Urinary bladder (tissue), 4 donors: ENCODE results near the gene SLC35B1. TPM values are rescaled to one million over a fixed set of nuclear protein-coding genes. Genes with fewer than 3 reads are reported as not detected.

Source experiments
- DNase-seq: peaks from one replicate; pipeline ENCODE4 v3.0.0-alpha.2; 2015; ENCODE audit errors: extremely low spot score
- H3K27ac ChIP-seq: one replicate; pipeline ENCODE4 v1.5.1; 2013; ENCODE audit warnings: low read depth, mild to moderate bottlenecking, moderate library complexity
- H3K36me3 ChIP-seq: one replicate; pipeline ENCODE4 v1.6.1; 2013; ENCODE audit warnings: mild to moderate bottlenecking, moderate library complexity; ENCODE audit not compliant: insufficient read depth
- H3K4me1 ChIP-seq: one replicate; pipeline ENCODE4 v1.6.1; 2013; ENCODE audit warnings: mild to moderate bottlenecking, moderate library complexity; ENCODE audit not compliant: insufficient read depth
- H3K4me3 ChIP-seq: one replicate; pipeline ENCODE4 v1.5.1; 2013; ENCODE audit warnings: low read depth, low read length
- WGBS: extraction: QIAGEN DNeasy Blood & Tissue Kit; methylation state at CpG from one replicate; pipeline ENCODE4 v1.1.7; 2013; 5-methylcytosine and 5-hydroxymethylcytosine counted together
- polyA plus RNA-seq: library from polyadenylated mRNA; stranded (reverse); fragments of 200-250 nt; gene quantifications from one replicate; pipeline ENCODE4 v1.2.3, GENCODE V29; 2013
- total RNA-seq: library from RNA; depleted of rRNA; stranded (reverse); fragments of >200 nt; gene quantifications from one replicate; pipeline ENCODE4 v1.2.3, GENCODE V29; 2014
- donor health status: healthy with polysubstance abuse.
- donor health status: healthy.

SLC35B1 gene
- total and polyA plus RNA-seq, 2 donors = 27.0 to 33.1 TPM

DNA sequence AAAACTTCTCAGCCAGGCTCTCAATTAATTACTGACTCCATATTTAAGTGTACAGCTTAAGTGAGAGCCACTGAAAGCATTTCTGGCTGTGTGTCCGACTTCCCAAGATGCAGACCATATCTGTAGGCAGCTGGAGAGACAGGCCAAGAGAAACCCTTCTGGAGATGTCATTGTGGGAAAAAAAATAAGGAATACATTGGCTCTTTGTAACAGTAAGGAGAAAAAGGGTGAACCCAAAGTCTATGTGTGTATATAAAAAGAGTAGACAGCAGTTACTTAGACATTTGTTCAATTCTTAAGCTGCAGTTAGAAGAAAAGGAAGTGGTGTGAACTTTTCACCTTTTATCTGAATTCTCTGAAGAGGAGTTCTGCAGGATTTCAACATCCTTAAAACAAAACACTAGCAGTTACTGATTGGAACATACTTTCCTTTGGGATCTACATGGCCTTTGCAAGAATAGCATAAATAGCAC lies 34.4 kb upstream of the SLC35B1 start:
- H3K27ac ChIP-seq = peak overlapping the region; percentile 78
- DNase-seq = no peak
- H3K4me1 ChIP-seq = peaks cover 11% of the 10 kb centered on the region
- 10% methylated on average over 1 of the region's 1 CpG for WGBS
- no peak overlapping the region for H3K4me3 ChIP-seq
- no peaks in the 10 kb centered on the region for H3K36me3 ChIP-seq

DNA sequence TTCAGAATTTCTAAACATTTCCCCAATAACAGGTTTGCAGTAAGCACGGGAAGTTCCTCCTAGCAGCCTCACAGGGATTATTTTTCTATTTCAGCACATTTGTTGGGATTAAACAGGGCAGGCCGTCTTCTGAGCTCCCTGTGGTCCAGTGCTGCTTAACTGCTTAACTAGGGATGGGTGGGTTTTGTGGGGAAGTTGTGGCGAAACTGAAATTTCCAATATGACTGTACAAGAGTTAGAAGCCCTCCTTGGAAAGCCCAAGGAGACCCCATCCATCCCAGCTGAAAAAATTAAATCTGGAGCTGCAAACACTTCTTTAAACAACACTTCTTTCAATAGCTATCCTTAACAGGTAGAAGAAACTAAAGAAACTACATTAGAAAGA lies 33.9 kb upstream of the SLC35B1 start:
- Histone ChIP-seq H3K4me1 (peaks cover 11% of the 10 kb centered on the region), H3K27ac (peak overlapping the region; percentile 69), H3K4me3 (no peak overlapping the region), H3K36me3 (no peaks in the 10 kb centered on the region)
- 34% methylated on average over 3 of the region's 3 CpGs for WGBS
- no peak for DNase-seq

DNA sequence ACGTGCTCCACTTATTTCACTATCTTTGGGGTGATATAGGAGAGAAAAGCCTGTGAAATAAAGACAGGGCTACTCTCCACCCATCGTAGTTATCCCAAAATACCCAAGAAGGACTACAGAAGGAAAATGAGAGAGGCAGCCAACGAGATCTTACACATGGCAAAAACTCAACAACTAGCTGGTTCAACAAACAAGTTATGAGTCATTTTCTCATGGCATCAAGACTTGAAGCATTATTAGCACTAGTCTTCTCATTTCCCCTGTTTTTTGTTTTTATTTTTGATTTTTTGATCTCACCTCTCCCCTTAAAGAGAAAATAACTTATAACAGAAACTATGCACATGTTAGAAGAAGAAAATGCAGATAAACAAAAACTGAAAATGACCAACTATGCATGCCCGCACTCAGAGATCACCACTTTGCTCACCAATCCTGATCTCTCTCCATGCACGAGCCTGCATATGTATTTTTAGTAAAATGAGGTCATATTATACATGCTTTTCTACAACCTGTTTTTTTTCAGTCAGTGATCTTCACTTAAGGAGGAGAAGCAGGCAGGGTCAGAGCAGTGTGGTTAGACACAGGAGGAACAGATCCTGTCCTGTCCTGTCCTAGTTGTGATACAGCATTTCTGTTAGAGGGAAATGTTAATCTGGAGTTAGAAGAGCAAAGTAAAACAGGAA lies 33.4 kb upstream of the SLC35B1 start:
- H3K4me3 ChIP-seq = no peak overlapping the region
- DNase-seq = no peak
- H3K27ac ChIP-seq = peak overlapping the region; percentile 75
- H3K36me3 ChIP-seq = no peaks in the 10 kb centered on the region
- WGBS = 18% methylated on average over 5 of the region's 5 CpGs
- peaks cover 9% of the 10 kb centered on the region for H3K4me1 ChIP-seq

DNA sequence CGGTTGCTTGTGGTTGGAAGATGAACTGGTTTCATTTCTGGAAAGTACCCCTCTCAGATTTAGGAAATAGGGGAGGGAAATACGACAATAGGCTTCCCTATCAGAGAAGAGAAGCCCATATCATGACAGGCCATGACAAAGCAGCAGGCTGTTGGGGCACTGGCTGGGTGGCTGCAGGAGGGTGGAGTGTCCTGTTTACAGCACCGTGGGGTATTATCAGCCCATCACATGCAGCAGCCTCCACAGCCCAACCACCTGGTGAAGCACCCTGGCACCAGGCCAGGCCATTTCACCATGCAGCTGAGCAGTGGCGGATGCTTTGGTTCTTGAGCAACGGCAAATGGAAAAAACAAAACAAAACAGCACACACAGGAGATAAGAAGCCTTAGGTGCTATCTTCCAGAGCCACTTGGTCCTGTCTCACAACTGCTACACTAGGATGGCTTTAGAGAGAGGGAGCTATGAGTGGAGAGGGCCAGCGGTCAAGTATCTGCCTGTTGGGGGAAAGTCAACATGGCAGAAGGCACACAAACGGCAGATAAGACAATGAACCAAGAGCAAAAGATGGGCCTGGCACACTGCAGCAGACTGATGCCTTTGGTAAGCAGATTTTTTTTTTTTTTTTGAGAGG lies 32.0 kb upstream of the SLC35B1 start:
- Histone ChIP-seq H3K4me1 (peaks cover 9% of the 10 kb centered on the region), H3K27ac (peak overlapping the region; percentile 55), H3K4me3 (no peak overlapping the region), H3K36me3 (no peaks in the 10 kb centered on the region)
- no peak for DNase-seq
- 40% methylated on average over 7 of the region's 7 CpGs for WGBS

DNA sequence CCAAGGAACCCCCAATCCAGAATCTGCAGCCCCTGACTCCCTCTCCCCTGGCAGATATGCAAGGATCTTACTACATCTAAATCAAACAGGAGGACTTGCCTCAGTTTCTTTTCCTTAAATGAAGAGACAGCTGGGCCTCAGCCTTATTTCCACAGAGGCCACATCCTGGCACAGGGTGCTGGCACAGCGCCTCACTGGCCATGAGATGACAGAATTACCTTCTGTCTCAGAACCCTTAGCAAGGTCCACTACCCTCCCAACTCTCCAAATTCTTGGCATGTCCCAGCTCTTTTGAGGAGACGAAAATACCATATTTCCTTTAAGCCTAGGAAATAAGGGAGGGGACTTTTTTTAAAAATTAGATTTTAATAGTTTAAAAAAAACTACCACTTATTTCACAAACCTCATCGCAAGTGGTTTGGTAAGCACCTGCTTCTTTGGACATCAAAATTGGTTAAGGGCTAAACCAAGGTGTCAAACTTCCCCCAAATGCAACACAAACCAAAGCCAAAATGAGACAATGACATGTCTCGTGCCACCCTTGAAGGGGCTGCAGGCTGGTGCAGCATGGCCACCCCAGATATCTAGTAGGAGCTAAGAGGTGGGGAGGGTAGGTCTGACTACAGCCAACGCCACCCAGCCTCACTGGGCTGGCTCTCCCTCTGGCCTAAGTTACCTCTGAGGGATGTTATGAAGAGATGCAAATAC lies 30.8 kb upstream of the SLC35B1 start:
- H3K36me3 ChIP-seq = no peaks in the 10 kb centered on the region
- 81% methylated on average over 5 of the region's 5 CpGs for WGBS
- no peak overlapping the region for H3K27ac ChIP-seq
- DNase-seq = no peak
- no peak overlapping the region for H3K4me3 ChIP-seq
- peaks cover 9% of the 10 kb centered on the region for H3K4me1 ChIP-seq

DNA sequence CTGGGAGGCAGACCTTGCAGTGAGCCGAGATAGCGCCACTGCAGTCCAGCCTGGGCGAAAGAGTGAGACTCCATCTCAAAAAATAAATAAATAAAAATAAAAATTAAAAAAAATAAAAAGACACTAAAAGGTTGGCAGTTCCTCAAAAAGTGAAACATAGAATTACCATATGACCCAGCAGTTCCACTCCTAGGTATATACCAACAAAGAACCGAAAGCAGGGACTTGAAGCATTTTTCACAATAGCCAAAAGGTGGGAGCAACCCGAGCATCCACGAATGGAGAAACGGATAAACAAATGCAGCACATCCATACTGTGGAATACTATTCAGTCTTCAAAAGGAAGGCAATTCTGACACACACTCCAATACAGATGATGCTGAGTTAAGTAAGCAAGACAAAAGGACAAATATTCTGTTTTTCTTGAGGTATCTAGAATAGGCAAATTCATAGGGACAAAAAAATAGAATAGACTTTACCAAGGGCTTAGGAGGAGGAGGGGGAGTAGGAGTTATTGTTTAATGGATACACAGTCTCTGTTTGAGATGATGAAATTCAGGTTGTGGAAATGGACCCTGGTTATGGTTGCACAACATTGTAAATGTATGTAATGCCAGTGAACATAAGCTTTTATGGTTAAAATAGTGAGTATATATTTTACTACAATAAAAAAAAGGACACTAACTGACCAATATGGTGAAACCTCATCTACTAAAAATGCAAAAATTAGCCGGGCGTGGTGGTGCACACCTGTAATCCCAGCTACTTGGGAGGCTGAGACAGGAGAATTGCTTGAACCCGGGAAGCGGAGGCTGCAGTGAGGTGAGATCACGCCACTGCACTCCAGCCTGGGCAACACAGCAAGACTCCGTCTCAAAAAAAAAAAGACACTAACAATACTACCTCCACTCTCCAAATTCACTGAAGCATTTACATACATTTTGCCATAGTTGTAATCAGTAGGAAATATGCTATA lies 27.0 kb upstream of the SLC35B1 start:
- Histone ChIP-seq H3K36me3 (no peaks in the 10 kb centered on the region), H3K27ac (no peak overlapping the region)
- 95% methylated on average over 13 of the region's 13 CpGs for WGBS

DNA sequence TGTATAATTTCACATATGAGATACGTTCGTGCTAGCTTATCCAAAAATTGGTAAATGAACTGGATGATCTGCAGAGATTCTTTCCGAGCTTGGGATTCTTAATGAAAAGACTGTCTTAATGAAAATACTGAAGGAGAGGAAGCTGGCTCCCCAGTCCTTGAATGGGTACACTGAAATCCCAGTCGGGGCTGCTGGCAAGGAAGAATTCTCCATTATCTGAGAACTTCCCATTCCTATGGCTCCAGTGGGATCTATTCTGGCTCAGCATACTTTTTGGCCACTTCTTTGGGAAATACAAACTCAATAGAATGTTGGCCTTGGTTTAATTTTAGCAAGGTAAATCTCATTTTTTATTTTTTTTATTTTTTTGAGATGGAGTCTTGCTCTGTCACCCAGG lies 23.7 kb upstream of the SLC35B1 start:
- Histone ChIP-seq H3K36me3 (no peaks in the 10 kb centered on the region), H3K27ac (no peak overlapping the region), H3K4me3 (no peak overlapping the region), H3K4me1 (no peaks in the 10 kb centered on the region)
- DNase-seq = no peak
- 37% methylated on average over 4 of the region's 4 CpGs for WGBS

More for the DNA sequence above, 27.0 kb upstream of the SLC35B1 start:
- DNase-seq = no peak
- H3K4me1 ChIP-seq = peaks cover 3% of the 10 kb centered on the region
- no peak overlapping the region for H3K4me3 ChIP-seq

DNA sequence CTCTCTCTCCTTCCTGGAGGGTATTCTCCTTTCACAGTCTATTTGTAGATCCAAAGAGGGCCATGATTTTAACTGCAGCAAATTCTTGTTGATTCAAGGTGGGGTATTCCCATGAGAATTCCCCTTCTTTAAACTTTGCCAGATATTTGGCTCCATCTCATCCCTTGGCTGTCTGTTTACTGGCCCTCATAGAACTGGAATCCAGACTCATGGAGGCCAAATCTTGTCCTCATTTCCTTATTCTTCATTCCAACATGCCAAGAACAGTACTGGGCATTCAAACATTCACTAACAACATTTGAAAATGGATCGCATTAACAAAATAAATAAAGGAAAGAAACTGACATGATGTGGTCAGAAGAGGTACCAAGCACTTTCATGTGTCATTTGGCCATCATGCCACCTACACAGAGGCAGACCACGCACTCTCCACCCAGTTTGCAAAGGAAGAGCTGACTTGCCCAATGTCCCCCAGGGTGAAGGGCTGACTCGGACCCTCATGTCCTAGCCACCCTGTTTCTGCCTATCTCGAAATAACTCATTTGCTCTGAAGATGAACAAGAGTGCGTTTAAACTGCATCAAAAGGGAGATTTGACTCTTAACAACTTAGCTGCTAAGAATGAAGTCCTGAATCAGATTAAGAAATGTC lies 23.1 kb upstream of the SLC35B1 start:
- no peak overlapping the region for H3K4me3 ChIP-seq
- no peaks in the 10 kb centered on the region for H3K4me1 ChIP-seq
- no peak for DNase-seq
- WGBS = 60% methylated on average over 5 of the region's 5 CpGs
- peak overlapping the region; percentile 70 for H3K27ac ChIP-seq
- H3K36me3 ChIP-seq = no peaks in the 10 kb centered on the region

DNA sequence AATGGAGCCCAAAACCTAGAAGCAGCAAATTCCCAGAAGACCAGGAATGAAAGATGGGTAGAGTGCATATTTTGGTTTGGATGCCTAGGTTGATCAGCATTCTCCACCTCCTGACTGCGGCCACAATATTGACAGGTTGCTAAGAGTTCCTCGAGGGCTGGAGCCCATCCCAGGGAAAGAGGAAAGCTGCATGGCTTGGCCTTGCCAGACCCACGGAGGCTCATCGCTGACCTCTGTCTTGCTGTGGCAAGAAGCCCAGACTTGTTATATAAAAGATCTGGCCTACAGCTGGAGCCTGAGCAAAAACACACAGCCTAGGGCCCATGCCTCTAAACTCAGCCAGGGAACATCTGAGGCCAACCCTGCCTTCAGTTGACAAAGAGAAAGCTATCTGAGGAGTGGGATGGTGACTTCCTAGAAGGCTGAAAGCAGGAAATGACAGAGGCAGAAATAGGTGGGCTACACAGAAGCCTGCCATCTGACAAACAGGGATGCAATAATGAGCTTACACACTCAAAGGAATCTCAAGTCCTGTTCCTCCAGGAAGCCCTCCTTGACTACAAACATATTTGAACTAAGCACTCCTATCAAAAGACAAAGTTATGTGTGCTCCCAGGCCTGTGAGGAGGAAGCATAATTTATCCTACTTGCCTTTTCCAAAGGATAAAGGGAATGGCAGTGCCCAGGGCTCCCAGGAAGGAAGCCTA lies 22.5 kb upstream of the SLC35B1 start:
- H3K27ac ChIP-seq = peak overlapping the region; percentile 70
- WGBS = 18% methylated on average over 4 of the region's 4 CpGs
- no peaks in the 10 kb centered on the region for H3K4me1 ChIP-seq
- H3K36me3 ChIP-seq = no peaks in the 10 kb centered on the region
- peak; percentile 48 for DNase-seq
- no peak overlapping the region for H3K4me3 ChIP-seq

DNA sequence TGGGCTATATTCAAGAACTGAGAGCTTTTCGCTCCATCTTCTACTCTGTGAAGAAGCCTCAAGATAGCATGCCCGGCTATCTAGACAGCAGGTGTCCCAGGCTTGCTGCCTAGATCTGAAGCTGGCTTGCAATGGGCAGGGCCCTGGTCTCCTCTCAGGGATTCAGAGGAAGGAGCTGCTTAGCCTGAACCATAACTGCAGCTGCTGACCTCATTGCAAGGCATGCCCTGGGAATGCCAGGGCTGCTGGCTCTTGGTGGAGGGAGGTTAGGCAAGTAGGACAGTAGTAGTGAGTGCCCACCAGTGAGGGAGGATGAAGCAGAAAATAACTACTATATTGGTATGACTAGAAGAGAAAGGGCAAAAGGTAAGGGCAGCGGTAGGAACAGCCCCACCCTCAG lies 21.3 kb upstream of the SLC35B1 start:
- peaks cover under 1% of the 10 kb centered on the region for H3K4me1 ChIP-seq
- H3K4me3 ChIP-seq = no peak overlapping the region
- H3K36me3 ChIP-seq = no peaks in the 10 kb centered on the region
- H3K27ac ChIP-seq = no peak overlapping the region
- DNase-seq = no peak
- 88% methylated on average over 3 of the region's 3 CpGs for WGBS

DNA sequence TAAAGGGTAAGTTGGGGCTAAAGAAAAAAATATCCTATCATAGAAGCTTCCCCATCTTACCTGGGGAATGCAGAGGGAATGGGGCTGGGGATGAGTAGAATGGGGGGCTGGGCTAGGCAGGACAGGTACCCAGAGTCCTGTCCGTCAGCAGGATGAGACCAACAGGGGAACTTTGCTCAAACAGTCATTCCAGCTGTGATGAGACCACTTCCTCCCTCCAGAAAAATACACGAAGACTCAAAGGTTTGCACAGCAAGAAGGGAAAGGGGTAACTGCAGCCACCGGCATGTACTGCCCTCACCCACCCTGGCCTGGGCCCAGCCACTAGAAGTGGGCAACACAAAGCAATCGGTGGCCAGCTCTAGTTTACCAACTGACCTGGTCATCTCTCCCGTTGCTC lies 20.7 kb upstream of the SLC35B1 start:
- no peaks in the 10 kb centered on the region for H3K36me3 ChIP-seq
- no peak for DNase-seq
- H3K27ac ChIP-seq = no peak overlapping the region
- no peak overlapping the region for H3K4me3 ChIP-seq
- WGBS = 84% methylated on average over 5 of the region's 5 CpGs
- H3K4me1 ChIP-seq = peaks cover 2% of the 10 kb centered on the region

DNA sequence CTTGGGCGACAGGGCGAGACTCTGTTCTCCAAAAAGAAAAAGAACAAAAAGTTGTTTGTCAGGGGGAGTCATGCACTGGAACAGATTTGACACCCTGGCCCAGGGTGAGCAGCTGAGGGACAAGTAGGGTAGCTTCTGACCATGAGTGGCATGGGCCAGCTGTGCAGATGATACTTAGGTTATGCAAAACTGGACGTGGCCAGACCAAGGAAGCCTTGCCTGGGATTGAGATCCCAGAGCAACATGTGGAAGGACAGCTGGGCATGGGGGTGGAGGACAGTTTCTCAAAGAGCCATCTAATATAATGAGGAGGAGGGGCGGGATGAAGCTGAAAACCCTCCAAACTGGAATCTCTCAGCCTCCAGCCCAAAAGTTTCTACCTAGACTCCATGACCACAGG lies 19.6 kb upstream of the SLC35B1 start:
- peaks cover 2% of the 10 kb centered on the region for H3K4me1 ChIP-seq
- WGBS = 91% methylated on average over 4 of the region's 4 CpGs
- H3K4me3 ChIP-seq = no peak overlapping the region
- DNase-seq = no peak
- H3K27ac ChIP-seq = no peak overlapping the region
- H3K36me3 ChIP-seq = no peaks in the 10 kb centered on the region
